Osteocyte (in vitro differentiated cells): Measurements from ENCODE around the gene SALL4. TPM values are rescaled to one million over a fixed set of nuclear protein-coding genes. Genes with fewer than 3 reads are reported as not detected.

Experiments
- DNase-seq: peaks from one replicate; pipeline ENCODE4 v3.0.0; 2021; ENCODE audit warnings: mixed read lengths; ENCODE audit not compliant: unreplicated experiment; ENCODE audit errors: extremely low spot score
- H3K27ac Mint-ChIP-seq: one replicate; pipeline ENCODE4 v1.8.0; 2021; ENCODE audit warnings: mild to moderate bottlenecking, mixed read lengths; ENCODE audit not compliant: unreplicated experiment
- H3K27me3 Mint-ChIP-seq: one replicate; pipeline ENCODE4 v1.8.0; 2021; ENCODE audit warnings: mixed read lengths; ENCODE audit not compliant: unreplicated experiment
- H3K36me3 Mint-ChIP-seq: one replicate; pipeline ENCODE4 v1.8.0; 2021; ENCODE audit warnings: mixed read lengths; ENCODE audit not compliant: unreplicated experiment
- H3K4me1 Mint-ChIP-seq: one replicate; pipeline ENCODE4 v1.8.0; 2021; ENCODE audit warnings: mixed read lengths; ENCODE audit not compliant: unreplicated experiment
- H3K4me3 Mint-ChIP-seq: one replicate; pipeline ENCODE4 v1.8.0; 2021; ENCODE audit warnings: mild to moderate bottlenecking, moderate library complexity, mixed read lengths; ENCODE audit not compliant: unreplicated experiment
- H3K9me3 Mint-ChIP-seq: one replicate; pipeline ENCODE4 v1.8.0; 2021; ENCODE audit warnings: mixed read lengths; ENCODE audit not compliant: unreplicated experiment
- total RNA-seq: library from RNA; stranded (reverse); gene quantifications from 2 replicates; pipeline ENCODE4 v1.2.1, GENCODE V29; 2021
- TF ChIP-seq, protein P1 (sequence below): fragments of 200-600 bp; sonication (generic); IDR thresholded peaks from 2 replicates; pipeline ENCODE4 v1.5.0; 2021; ENCODE audit warnings: antibody characterized with exemption, mild to moderate bottlenecking, moderate library complexity

Gene SALL4
- total RNA-seq, 1 donor from 2014 or later: 2.6 TPM

GRCh38 chr20:51811514-51812128 lies 9.3 kb upstream of the SALL4 start:
- TF ChIP-seq, protein P1, sequence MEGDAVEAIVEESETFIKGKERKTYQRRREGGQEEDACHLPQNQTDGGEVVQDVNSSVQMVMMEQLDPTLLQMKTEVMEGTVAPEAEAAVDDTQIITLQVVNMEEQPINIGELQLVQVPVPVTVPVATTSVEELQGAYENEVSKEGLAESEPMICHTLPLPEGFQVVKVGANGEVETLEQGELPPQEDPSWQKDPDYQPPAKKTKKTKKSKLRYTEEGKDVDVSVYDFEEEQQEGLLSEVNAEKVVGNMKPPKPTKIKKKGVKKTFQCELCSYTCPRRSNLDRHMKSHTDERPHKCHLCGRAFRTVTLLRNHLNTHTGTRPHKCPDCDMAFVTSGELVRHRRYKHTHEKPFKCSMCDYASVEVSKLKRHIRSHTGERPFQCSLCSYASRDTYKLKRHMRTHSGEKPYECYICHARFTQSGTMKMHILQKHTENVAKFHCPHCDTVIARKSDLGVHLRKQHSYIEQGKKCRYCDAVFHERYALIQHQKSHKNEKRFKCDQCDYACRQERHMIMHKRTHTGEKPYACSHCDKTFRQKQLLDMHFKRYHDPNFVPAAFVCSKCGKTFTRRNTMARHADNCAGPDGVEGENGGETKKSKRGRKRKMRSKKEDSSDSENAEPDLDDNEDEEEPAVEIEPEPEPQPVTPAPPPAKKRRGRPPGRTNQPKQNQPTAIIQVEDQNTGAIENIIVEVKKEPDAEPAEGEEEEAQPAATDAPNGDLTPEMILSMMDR: no peak
- no peaks in the 10 kb centered on the region for H3K9me3 Mint-ChIP-seq
- no peak for DNase-seq
- H3K4me3 Mint-ChIP-seq: no peak overlapping the region
- no peaks in the 10 kb centered on the region for H3K4me1 Mint-ChIP-seq
- H3K36me3 Mint-ChIP-seq: no peaks in the 10 kb centered on the region
- H3K27ac Mint-ChIP-seq: no peak overlapping the region
- peaks cover 5% of the 10 kb centered on the region for H3K27me3 Mint-ChIP-seq

- no peaks in the 10 kb centered on the region for H3K36me3 Mint-ChIP-seq
- no peak overlapping the region for H3K4me3 Mint-ChIP-seq
- peaks cover 5% of the 10 kb centered on the region for H3K27me3 Mint-ChIP-seq
- H3K9me3 Mint-ChIP-seq: no peaks in the 10 kb centered on the region
- TF ChIP-seq, protein P1: no peak
- H3K27ac Mint-ChIP-seq: no peak overlapping the region
- DNase-seq: no peak
- H3K4me1 Mint-ChIP-seq: no peaks in the 10 kb centered on the region
Measured at GRCh38 chr20:51811042-51811355, 8.7 kb upstream of the SALL4 start.

- H3K9me3 Mint-ChIP-seq: no peaks in the 10 kb centered on the region
- TF ChIP-seq, protein P1: peak; percentile 7
Measured at GRCh38 chr20:51810155-51811041, 8.1 kb upstream of the SALL4 start.

DNA sequence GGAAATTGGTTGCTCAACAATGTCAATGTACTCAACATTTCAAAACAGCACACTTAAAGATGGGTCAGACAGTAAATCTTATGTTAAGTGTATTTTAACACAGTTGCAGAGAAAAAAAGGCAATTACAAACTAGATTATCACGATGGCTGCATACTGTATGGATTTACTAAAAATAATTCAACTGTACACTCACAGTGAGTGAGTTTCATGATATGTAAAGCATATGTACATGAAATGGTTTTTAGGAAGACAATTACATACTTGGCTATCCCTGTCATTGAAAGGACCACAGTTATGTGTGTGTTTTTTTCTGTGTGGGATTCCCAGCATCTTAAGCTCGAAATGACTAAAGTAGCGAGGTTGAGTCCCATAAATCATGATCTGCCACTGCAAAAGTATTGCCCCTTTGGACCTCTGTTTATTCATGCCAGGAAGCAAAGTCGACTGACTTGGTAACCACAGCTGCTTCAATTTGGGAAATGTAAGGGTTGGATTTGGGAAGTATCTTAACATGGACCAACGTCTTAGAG lies 5.5 kb upstream of the SALL4 start:
- no peak overlapping the region for H3K27ac Mint-ChIP-seq
- no peaks in the 10 kb centered on the region for H3K4me1 Mint-ChIP-seq
- TF ChIP-seq, protein P1: no peak
- H3K9me3 Mint-ChIP-seq: no peaks in the 10 kb centered on the region
- DNase-seq: no peak
- peaks cover 9% of the 10 kb centered on the region for H3K27me3 Mint-ChIP-seq
- H3K4me3 Mint-ChIP-seq: no peak overlapping the region
- no peaks in the 10 kb centered on the region for H3K36me3 Mint-ChIP-seq

More at GRCh38 chr20:51810155-51811041, 8.1 kb upstream of the SALL4 start:
- no peaks in the 10 kb centered on the region for H3K4me1 Mint-ChIP-seq
- H3K27ac Mint-ChIP-seq: no peak overlapping the region
- H3K27me3 Mint-ChIP-seq: peaks cover 5% of the 10 kb centered on the region
- no peaks in the 10 kb centered on the region for H3K36me3 Mint-ChIP-seq
- H3K4me3 Mint-ChIP-seq: no peak overlapping the region
- no peak for DNase-seq

GRCh38 chr20:51804754-51805153 lies 2.4 kb upstream of the SALL4 start:
- Mint-ChIP-seq H3K4me1 (peaks cover 14% of the 10 kb centered on the region), H3K4me3 (no peak overlapping the region), H3K36me3 (no peaks in the 10 kb centered on the region), H3K27me3 (peaks cover 11% of the 10 kb centered on the region), H3K27ac (no peak overlapping the region), H3K9me3 (no peaks in the 10 kb centered on the region)
- TF ChIP-seq, protein P1: no peak
- DNase-seq: no peak
